ENCODE results near the gene SPATA6. TPM values are rescaled to one million over a fixed set of nuclear protein-coding genes. Genes with fewer than 3 reads are reported as not detected.

SPATA6 gene
- total and polyA plus RNA-seq, 4 donors = 3.4 to 33.2 (median 14.8) TPM

DNA sequence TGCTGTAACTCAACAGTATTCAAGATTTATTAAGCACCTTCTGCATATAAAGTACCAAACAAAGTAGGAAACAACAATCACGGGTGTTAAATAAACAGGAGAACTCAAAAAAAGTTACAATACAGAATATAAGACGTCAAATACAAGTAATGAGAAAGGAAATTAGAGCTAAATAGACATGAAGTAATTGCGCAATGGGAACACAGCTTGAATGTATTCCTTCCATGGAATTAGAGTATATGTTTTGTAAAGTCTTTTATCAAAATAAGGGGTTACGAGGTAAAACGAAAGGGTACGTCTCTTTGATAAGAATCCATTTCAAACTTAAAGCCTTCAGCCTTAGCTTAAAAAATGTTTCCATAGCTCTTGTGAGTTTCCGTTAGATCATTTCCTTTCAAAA, 109.1 kb downstream of the SPATA6 start:
- no peak for DNase-seq
- 83% methylated on average over 7 of the region's 7 CpGs for WGBS, 2 donors
- intact Hi-C loops (cut with DNase I) = no loop called here

GRCh38 chr1:48356901-48357300, 115.1 kb downstream of the SPATA6 start:
- no peak for ATAC-seq (ENCODE audit: low FRiP score)
- H3K4me1 ChIP-seq (ENCODE audit: control insufficient read depth in 1 of 2, insufficient read depth in 2 of 2, low read length in 2 of 2) = no peaks in the 10 kb centered on the region
- H3K27me3 ChIP-seq (ENCODE audit: control insufficient read depth in 1 of 2, insufficient read depth in 2 of 2, low read length in 1 of 2) = no peaks in the 10 kb centered on the region
- no peak overlapping the region for H3K4me3 ChIP-seq (ENCODE audit: low read length in 2 of 2)
- intact Hi-C loops (cut with DNase I) = loop anchor here in 1 of 2 donors (10.0 kb wide), 1 partner anchor 138 kb away; no protein-coding TSS in a partner anchor
- no peaks in the 10 kb centered on the region for H3K36me3 ChIP-seq (ENCODE audit: control insufficient read depth in 1 of 2, insufficient read depth in 2 of 2, low read length in 1 of 2)
- H3K27ac ChIP-seq (ENCODE audit: low read depth in 1 of 2, low read length in 2 of 2) = no peak overlapping the region
- no peaks in the 10 kb centered on the region for H3K9me3 ChIP-seq (ENCODE audit: control insufficient read depth, low read length)
- no peak for DNase-seq

More for the DNA sequence above, 109.1 kb downstream of the SPATA6 start:
- Histone ChIP-seq H3K4me1 (ENCODE audit: control insufficient read depth in 1 of 2, insufficient read depth in 2 of 2, low read length in 2 of 2) (no peaks in the 10 kb centered on the region), H3K9me3 (ENCODE audit: control insufficient read depth, low read length) (no peaks in the 10 kb centered on the region), H3K27me3 (ENCODE audit: control insufficient read depth in 1 of 2, insufficient read depth in 2 of 2, low read length in 1 of 2) (no peaks in the 10 kb centered on the region), H3K27ac (ENCODE audit: low read depth in 1 of 2, low read length in 2 of 2) (no peak overlapping the region), H3K36me3 (ENCODE audit: control insufficient read depth in 1 of 2, insufficient read depth in 2 of 2, low read length in 1 of 2) (no peaks in the 10 kb centered on the region), H3K4me3 (ENCODE audit: low read length in 2 of 2) (no peak overlapping the region)
- no peak for ATAC-seq (ENCODE audit: low FRiP score)

DNA sequence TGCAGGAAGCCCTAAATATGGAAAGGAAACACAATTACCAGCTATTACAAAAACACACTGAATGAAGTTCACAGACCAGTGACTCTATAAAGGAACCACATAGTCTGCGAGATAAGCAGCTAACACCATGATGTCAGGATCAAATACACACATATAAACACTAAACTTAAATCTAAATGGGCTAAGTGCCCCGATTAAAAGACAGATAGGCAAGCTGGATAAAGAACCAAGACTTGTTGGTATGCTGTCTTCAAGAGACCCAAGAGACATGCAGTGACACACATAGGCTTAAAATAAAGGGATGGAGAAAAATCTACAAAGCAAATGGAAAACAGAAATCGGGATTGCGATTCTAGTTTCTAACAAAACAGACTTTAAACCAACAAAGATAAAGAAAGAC, 127.6 kb downstream of the SPATA6 start:
- WGBS, 2 donors = 95 to 97% methylated on average over 4 of the region's 4 CpGs

GRCh38 chr1:48341221-48341620, 130.8 kb downstream of the SPATA6 start:
- DNase-seq (no peak), ATAC-seq (ENCODE audit: low FRiP score) (no peak)
- no peak overlapping the region for H3K4me3 ChIP-seq (ENCODE audit: low read length in 2 of 2)
- no peaks in the 10 kb centered on the region for H3K4me1 ChIP-seq (ENCODE audit: control insufficient read depth in 1 of 2, insufficient read depth in 2 of 2, low read length in 2 of 2)
- no peaks in the 10 kb centered on the region for H3K27me3 ChIP-seq (ENCODE audit: control insufficient read depth in 1 of 2, insufficient read depth in 2 of 2, low read length in 1 of 2)
- H3K9me3 ChIP-seq (ENCODE audit: control insufficient read depth, low read length) = no peaks in the 10 kb centered on the region
- H3K36me3 ChIP-seq (ENCODE audit: control insufficient read depth in 1 of 2, insufficient read depth in 2 of 2, low read length in 1 of 2) = peaks cover 0 to 3% of the 10 kb centered on the region in 2 donors
- WGBS, 2 donors = 84 to 85% methylated on average over 3 of the region's 3 CpGs
- no peak overlapping the region for H3K27ac ChIP-seq (ENCODE audit: low read depth in 1 of 2, low read length in 2 of 2)
- intact Hi-C loops (cut with DNase I) = no loop called here

More for the DNA sequence above, 127.6 kb downstream of the SPATA6 start:
- Histone ChIP-seq H3K9me3 (ENCODE audit: control insufficient read depth, low read length) (no peaks in the 10 kb centered on the region), H3K4me3 (ENCODE audit: low read length in 2 of 2) (no peak overlapping the region), H3K27me3 (ENCODE audit: control insufficient read depth in 1 of 2, insufficient read depth in 2 of 2, low read length in 1 of 2) (no peaks in the 10 kb centered on the region), H3K4me1 (ENCODE audit: control insufficient read depth in 1 of 2, insufficient read depth in 2 of 2, low read length in 2 of 2) (no peaks in the 10 kb centered on the region), H3K36me3 (ENCODE audit: control insufficient read depth in 1 of 2, insufficient read depth in 2 of 2, low read length in 1 of 2) (peaks cover 0 to 2% of the 10 kb centered on the region in 2 donors), H3K27ac (ENCODE audit: low read depth in 1 of 2, low read length in 2 of 2) (no peak overlapping the region)
- no peak for ATAC-seq (ENCODE audit: low FRiP score)
- intact Hi-C loops (cut with DNase I) = no loop called here
- DNase-seq = no peak

DNA sequence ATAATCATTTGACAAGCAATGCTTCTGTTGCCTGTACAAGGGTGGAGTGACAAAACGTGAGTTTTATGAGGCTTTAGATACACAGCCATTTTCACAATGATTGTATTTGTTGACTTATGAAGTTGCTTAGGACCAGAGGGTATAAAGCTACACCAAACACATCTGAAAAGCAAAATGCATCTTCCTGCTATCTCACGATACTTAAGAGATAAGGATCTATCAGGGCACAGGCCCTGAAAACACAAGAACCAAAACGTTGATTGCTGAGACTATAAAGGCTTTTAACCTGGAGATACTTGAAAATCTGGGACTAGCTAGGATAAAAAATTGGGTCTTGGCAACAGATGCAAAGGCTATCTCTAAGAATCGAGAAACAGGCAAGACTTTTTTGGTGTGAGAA, 133.7 kb downstream of the SPATA6 start:
- intact Hi-C loops (cut with DNase I) = no loop called here
- no peak overlapping the region for H3K27ac ChIP-seq (ENCODE audit: low read depth in 1 of 2, low read length in 2 of 2)
- peaks cover 0 to 3% of the 10 kb centered on the region in 2 donors for H3K36me3 ChIP-seq (ENCODE audit: control insufficient read depth in 1 of 2, insufficient read depth in 2 of 2, low read length in 1 of 2)
- no peaks in the 10 kb centered on the region for H3K9me3 ChIP-seq (ENCODE audit: control insufficient read depth, low read length)
- no peaks in the 10 kb centered on the region for H3K27me3 ChIP-seq (ENCODE audit: control insufficient read depth in 1 of 2, insufficient read depth in 2 of 2, low read length in 1 of 2)
- H3K4me1 ChIP-seq (ENCODE audit: control insufficient read depth in 1 of 2, insufficient read depth in 2 of 2, low read length in 2 of 2) = no peaks in the 10 kb centered on the region
- no peak for ATAC-seq (ENCODE audit: low FRiP score)
- H3K4me3 ChIP-seq (ENCODE audit: low read length in 2 of 2) = no peak overlapping the region
- no peak for DNase-seq
- WGBS, 2 donors = 53 to 55% methylated on average over 4 of the region's 4 CpGs

DNA sequence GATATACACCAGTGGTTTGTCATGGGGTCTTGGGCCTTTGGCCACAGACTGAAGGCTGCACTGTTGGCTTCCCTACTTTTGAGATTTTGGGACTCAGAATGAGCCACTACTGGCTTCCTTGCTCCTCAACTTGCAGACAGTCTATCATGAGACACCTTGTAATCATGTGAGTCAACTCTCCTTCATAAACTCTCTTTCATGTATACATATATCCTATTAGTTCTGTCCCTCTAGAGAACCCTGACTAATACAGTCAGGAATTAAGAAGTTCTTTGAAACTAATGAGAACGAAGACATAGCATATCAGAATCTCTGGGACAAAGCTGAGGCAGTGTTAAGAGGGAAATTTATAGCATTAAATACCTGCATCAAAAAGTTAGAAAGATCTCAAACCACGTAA, 138.7 kb downstream of the SPATA6 start:
- Histone ChIP-seq H3K9me3 (ENCODE audit: control insufficient read depth, low read length) (peaks cover 3% of the 10 kb centered on the region), H3K27me3 (ENCODE audit: control insufficient read depth in 1 of 2, insufficient read depth in 2 of 2, low read length in 1 of 2) (no peaks in the 10 kb centered on the region), H3K4me3 (ENCODE audit: low read length in 2 of 2) (no peak overlapping the region), H3K36me3 (ENCODE audit: control insufficient read depth in 1 of 2, insufficient read depth in 2 of 2, low read length in 1 of 2) (peaks cover 3% of the 10 kb centered on the region in 2 donors), H3K4me1 (ENCODE audit: control insufficient read depth in 1 of 2, insufficient read depth in 2 of 2, low read length in 2 of 2) (no peaks in the 10 kb centered on the region), H3K27ac (ENCODE audit: low read depth in 1 of 2, low read length in 2 of 2) (no peak overlapping the region)
- DNase-seq = no peak
- WGBS, 2 donors = 48% methylated on average over 2 of the region's 2 CpGs
- intact Hi-C loops (cut with DNase I) = no loop called here
- ATAC-seq (ENCODE audit: low FRiP score) = no peak

DNA sequence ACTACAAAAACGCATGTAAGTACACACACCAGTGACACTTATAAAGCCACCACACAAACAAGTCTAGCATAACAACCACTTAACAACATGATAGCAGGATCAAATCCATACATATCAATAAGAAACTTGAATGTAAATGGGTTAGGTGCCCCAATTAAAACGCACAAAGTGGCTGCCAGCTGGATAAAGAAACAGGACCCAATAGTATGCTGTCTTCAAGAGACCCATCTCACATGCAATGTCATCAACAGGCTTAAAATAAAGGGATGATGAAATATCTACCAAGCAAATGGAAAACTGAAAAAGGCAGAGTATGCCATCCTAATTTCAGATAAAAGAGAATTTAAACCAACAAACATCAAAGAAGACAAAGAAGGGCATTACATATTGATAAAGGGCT, 139.9 kb downstream of the SPATA6 start:
- intact Hi-C loops (cut with DNase I) = no loop called here
- no peak for DNase-seq
- Histone ChIP-seq H3K4me3 (ENCODE audit: low read length in 2 of 2) (no peak overlapping the region), H3K9me3 (ENCODE audit: control insufficient read depth, low read length) (peaks cover 3% of the 10 kb centered on the region), H3K4me1 (ENCODE audit: control insufficient read depth in 1 of 2, insufficient read depth in 2 of 2, low read length in 2 of 2) (no peaks in the 10 kb centered on the region), H3K27me3 (ENCODE audit: control insufficient read depth in 1 of 2, insufficient read depth in 2 of 2, low read length in 1 of 2) (no peaks in the 10 kb centered on the region), H3K36me3 (ENCODE audit: control insufficient read depth in 1 of 2, insufficient read depth in 2 of 2, low read length in 1 of 2) (peaks cover 3% of the 10 kb centered on the region in 2 donors), H3K27ac (ENCODE audit: low read depth in 1 of 2, low read length in 2 of 2) (no peak overlapping the region)
- ATAC-seq (ENCODE audit: low FRiP score) = no peak
- WGBS, 2 donors = 90 to 94% methylated on average over 2 of the region's 2 CpGs

DNA sequence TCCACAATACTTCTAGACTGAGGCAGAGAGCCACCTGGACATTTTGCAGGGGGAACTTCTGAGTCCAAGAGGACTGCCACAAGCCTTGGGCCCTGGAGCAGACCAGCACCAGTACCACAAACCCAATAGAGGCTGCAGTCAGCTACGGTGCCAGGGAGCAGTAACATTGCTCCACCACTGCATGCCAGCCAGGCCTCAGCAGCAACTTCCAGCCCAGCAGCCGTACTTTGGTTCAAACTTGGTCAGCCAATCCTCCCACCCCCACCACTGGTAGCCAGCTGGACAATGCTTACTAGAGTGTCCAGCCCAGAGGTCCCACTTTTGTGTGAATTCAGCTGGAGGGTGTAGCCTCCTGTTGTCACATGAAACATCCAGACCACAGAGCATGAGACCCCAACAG, 142.1 kb downstream of the SPATA6 start:
- peak in 1 of 2 donors; percentile 52 for DNase-seq
- 87 to 95% methylated on average over 2 of the region's 2 CpGs for WGBS, 2 donors
- ATAC-seq (ENCODE audit: low FRiP score) = no peak
- no peaks in the 10 kb centered on the region for H3K4me1 ChIP-seq (ENCODE audit: control insufficient read depth in 1 of 2, insufficient read depth in 2 of 2, low read length in 2 of 2)
- H3K36me3 ChIP-seq (ENCODE audit: control insufficient read depth in 1 of 2, insufficient read depth in 2 of 2, low read length in 1 of 2) = peaks cover 0 to 10% of the 10 kb centered on the region in 2 donors
- no peak overlapping the region for H3K4me3 ChIP-seq (ENCODE audit: low read length in 2 of 2)
- intact Hi-C loops (cut with DNase I) = no loop called here
- no peaks in the 10 kb centered on the region for H3K27me3 ChIP-seq (ENCODE audit: control insufficient read depth in 1 of 2, insufficient read depth in 2 of 2, low read length in 1 of 2)
- no peak overlapping the region for H3K27ac ChIP-seq (ENCODE audit: low read depth in 1 of 2, low read length in 2 of 2)
- peaks cover 4% of the 10 kb centered on the region for H3K9me3 ChIP-seq (ENCODE audit: control insufficient read depth, low read length)

DNA sequence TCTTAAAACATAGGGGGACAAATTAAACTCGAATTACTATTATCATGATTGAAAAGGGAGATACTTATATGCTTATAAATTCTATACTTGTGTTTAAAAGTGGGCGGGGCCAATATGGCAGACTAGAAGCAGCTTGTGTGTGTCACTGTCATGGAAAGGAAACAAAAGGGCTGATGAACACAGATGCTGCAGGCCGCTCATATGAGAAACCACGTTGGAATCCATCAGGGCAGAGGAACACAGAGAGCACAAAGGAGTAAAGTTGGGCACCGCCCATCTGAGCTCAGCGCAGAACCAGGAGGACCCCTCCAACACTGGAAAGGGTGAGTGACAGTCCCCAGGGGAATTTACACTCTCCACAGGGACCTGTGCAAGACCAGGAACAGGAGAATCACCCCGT, 142.5 kb downstream of the SPATA6 start:
- Histone ChIP-seq H3K27ac (ENCODE audit: low read depth in 1 of 2, low read length in 2 of 2) (no peak overlapping the region), H3K9me3 (ENCODE audit: control insufficient read depth, low read length) (peaks cover 4% of the 10 kb centered on the region), H3K36me3 (ENCODE audit: control insufficient read depth in 1 of 2, insufficient read depth in 2 of 2, low read length in 1 of 2) (peaks cover 0 to 10% of the 10 kb centered on the region in 2 donors), H3K4me1 (ENCODE audit: control insufficient read depth in 1 of 2, insufficient read depth in 2 of 2, low read length in 2 of 2) (no peaks in the 10 kb centered on the region), H3K27me3 (ENCODE audit: control insufficient read depth in 1 of 2, insufficient read depth in 2 of 2, low read length in 1 of 2) (no peaks in the 10 kb centered on the region), H3K4me3 (ENCODE audit: low read length in 2 of 2) (no peak overlapping the region)
- no peak for DNase-seq
- no peak for ATAC-seq (ENCODE audit: low FRiP score)
- intact Hi-C loops (cut with DNase I) = no loop called here
- WGBS, 2 donors = 78 to 79% methylated on average over 7 of the region's 7 CpGs
